GM19463 (cell line): ENCODE measurements around the gene ELFN2.

Experiments
- ATAC-seq: cut with Tn5 transposase; IDR thresholded peaks from one replicate; pipeline ENCODE4 v1.9.1; 2021; ENCODE audit warnings: mild to moderate bottlenecking, moderate library complexity; ENCODE audit not compliant: unreplicated experiment

Gene ELFN2

DNA sequence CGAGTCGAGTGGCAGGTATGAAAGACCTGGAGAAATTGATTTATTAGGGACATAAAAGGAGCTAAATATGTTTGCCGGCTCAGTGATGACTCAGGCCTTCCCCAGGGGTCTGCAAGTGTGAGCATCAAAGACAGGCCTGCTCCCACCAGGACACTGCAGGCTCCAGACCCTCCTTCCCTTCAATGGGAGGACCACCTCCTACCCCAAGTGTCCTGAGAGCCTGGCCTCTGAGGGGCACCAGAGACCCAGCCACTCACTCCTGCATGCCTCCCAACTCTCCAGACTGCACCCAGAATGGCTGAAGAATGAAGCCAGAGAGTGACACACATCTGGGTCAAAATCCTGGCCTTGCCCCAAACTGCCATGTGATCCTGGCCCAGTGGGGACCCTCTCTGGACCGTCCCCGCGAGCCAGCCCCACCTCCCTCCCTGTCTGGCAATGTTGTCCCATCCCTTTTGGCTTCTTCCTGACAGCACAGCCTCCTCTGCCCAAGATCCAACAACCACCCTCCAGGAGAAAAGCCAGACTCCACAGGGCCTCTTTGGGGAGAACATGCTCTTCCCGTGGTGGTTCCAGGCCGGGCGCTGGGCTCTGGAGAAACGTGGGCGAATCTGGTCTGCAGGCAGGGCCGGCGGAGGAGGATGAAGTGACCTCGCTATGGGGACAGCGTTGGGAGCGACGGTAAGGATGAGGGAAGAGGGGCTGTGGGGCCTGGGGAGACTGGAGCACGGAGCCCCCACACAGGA is 108.7 kb downstream of the ELFN2 start:
- no peak for ATAC-seq
